PFSK-1 (cell line): ENCODE results near the gene ZNF775.

Experiments
- FOXP2 ChIP-seq: optimal IDR thresholded peaks from 2 replicates; pipeline ENCODE3; 2011; ENCODE audit warnings: borderline replicate concordance, control low read depth, inconsistent platforms; ENCODE audit not compliant: insufficient read depth; ENCODE audit errors: extremely low read length, extremely low read depth
- POLR2AphosphoS5 ChIP-seq: IDR thresholded peaks from 2 replicates; pipeline ENCODE4 v1.6.1; 2012; ENCODE audit warnings: low read depth, mild to moderate bottlenecking, control low read depth, low read length, moderate library complexity
- SIN3A ChIP-seq: IDR thresholded peaks from 2 replicates; pipeline ENCODE4 v1.6.1; 2012; ENCODE audit warnings: mild to moderate bottlenecking, low read length, moderate library complexity, borderline replicate concordance; ENCODE audit not compliant: insufficient read depth
- TAF1 ChIP-seq: IDR thresholded peaks from 2 replicates; pipeline ENCODE4 v1.6.1; 2012; ENCODE audit warnings: low read length, control low read depth, borderline replicate concordance; ENCODE audit not compliant: insufficient read depth
- TF ChIP-seq, protein P1 (sequence below), 2 experiments: IDR thresholded peaks; 2 replicates each; pipeline versions ENCODE4 v1.6.1 to v1.8.0; 2011 to 2012; ENCODE audit warnings: low read depth in 2 of 2, low read length in 2 of 2, control low read depth in 1 of 2, inconsistent platforms in 1 of 2, mild to moderate bottlenecking in 1 of 2, moderate library complexity in 1 of 2; ENCODE audit not compliant: insufficient read depth in 1 of 2

DNA sequence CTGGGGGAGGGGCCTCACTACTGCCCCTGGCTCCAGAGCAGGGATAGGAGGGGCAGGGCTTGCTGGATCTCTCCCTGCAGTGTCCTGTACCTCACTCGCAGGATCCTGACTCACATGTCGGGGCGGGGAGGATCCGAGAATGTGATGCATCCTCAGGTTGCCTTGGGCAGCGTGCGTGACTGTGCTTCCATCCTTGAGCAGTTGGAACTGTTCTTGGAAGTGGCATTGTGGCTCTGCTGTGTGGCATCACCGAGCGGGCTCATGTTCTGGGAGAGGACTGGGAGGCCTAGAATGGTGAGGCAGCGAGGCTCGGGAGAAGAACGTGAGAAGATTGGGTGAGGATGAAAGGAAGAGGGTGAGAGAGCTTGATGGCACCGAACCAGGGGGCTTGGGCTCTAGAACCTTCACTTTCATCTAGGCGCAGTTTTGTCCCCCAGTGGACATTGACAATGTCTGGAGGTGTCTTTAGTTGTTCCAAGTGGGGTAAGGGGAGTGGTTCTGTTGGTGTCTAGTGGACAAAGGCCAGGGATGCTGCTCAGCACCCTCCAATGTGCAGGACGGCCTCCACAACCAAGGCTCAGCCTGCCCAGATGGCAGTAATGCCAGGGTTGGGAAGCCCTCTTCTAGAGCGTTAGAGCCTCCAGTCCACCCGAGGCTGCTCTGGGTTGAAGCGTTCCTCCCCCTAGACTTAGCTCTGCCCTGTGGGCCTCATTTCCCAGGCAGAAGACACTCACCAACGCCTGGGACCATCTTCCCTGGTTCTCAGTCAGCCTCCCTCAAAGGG, 46.1 kb upstream of the ZNF775 start:
- no peak for TF ChIP-seq SIN3A
- TF ChIP-seq POLR2AphosphoS5 = no peak
- no peak for TF ChIP-seq TAF1
- TF ChIP-seq, protein P1, sequence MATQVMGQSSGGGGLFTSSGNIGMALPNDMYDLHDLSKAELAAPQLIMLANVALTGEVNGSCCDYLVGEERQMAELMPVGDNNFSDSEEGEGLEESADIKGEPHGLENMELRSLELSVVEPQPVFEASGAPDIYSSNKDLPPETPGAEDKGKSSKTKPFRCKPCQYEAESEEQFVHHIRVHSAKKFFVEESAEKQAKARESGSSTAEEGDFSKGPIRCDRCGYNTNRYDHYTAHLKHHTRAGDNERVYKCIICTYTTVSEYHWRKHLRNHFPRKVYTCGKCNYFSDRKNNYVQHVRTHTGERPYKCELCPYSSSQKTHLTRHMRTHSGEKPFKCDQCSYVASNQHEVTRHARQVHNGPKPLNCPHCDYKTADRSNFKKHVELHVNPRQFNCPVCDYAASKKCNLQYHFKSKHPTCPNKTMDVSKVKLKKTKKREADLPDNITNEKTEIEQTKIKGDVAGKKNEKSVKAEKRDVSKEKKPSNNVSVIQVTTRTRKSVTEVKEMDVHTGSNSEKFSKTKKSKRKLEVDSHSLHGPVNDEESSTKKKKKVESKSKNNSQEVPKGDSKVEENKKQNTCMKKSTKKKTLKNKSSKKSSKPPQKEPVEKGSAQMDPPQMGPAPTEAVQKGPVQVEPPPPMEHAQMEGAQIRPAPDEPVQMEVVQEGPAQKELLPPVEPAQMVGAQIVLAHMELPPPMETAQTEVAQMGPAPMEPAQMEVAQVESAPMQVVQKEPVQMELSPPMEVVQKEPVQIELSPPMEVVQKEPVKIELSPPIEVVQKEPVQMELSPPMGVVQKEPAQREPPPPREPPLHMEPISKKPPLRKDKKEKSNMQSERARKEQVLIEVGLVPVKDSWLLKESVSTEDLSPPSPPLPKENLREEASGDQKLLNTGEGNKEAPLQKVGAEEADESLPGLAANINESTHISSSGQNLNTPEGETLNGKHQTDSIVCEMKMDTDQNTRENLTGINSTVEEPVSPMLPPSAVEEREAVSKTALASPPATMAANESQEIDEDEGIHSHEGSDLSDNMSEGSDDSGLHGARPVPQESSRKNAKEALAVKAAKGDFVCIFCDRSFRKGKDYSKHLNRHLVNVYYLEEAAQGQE (IDR thresholded peaks at IDR 0.05; ENCODE audit: insufficient read depth in 1 of 2, low read depth in 2 of 2, low read length in 2 of 2) = no peak
- no peak for TF ChIP-seq FOXP2
